Peyer's patch (tissue), 4 donors: ENCODE measurements around the gene UBL4B.

Source experiments
- CTCF ChIP-seq, 6 experiments: fragments of 450-650 bp in 4 of 6; fragments of 200-600 bp in 2 of 6; sonication (generic) in 1 of 6; IDR thresholded peaks; one replicate each; pipeline ENCODE4 v1.5.1; 2017 to 2019; ENCODE audit warnings: antibody characterized with exemption in 6 of 6, mild to moderate bottlenecking in 3 of 6, moderate library complexity in 1 of 6
- POLR2A ChIP-seq, 2 donors: fragments of 450-650 bp; IDR thresholded peaks; one replicate each; pipeline ENCODE4 v1.5.1; 2017; ENCODE audit warnings: antibody characterized with exemption in 2 of 2, mild to moderate bottlenecking in 2 of 2, moderate library complexity in 2 of 2

- TF ChIP-seq CTCF (IDR thresholded peaks at IDR 0.05) (no peak), POLR2A (IDR thresholded peaks at IDR 0.05) (no peak)
These were observed 40.0 kb downstream of the UBL4B start for GRCh38 chr1:110152133-110152785.
